ENCODE measurements around the gene MINK1.

The MINK1 gene

DNA sequence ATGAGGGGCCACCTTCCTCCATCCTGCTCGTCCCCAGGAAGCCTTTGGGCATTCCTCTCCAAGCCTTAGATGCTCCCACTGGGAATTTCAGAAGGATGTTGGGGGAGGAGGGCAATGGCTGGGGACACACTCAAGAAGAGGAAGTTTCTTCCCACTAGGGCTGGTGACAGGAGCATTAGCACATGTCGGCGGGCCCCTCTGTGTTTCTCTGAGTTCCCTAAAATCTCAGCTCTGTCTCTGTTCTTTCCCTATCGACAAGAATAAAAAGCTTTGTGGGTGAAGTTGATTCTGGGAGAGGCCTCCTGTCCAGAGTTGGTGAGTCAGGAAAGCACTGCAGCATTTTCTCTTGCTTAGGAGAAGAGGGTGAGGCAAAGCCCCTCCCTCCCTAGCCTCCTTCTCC lies 46.5 kb downstream of the MINK1 start:
- Histone ChIP-seq H3K14ac (ENCODE audit: low read length) (no peak overlapping the region), H3K4me2 (ENCODE audit: low read length) (no peak overlapping the region), H2AK5ac (ENCODE audit: low read length) (no peak overlapping the region), H2BK120ac (ENCODE audit: insufficient read depth, low read length, poor library complexity) (no peak overlapping the region), H3K36me3 (ENCODE audit: control insufficient read depth in 1 of 2, insufficient read depth in 2 of 2, low read length in 2 of 2) (peaks cover 42 to 45% of the 10 kb centered on the region in 2 experiments), H2AFZ (ENCODE audit: insufficient read depth, low read length, poor library complexity) (no peak overlapping the region), H3K4me1 (ENCODE audit: control insufficient read depth in 1 of 2, insufficient read depth in 2 of 2, low read length in 2 of 2) (no peaks in the 10 kb centered on the region), H4K91ac (ENCODE audit: low read depth, low read length) (no peak overlapping the region), H3K9me3 (ENCODE audit: insufficient read depth, low read depth, low read length) (no peaks in the 10 kb centered on the region), H3K4me3 (ENCODE audit: low read depth, low read length) (no peak overlapping the region), H4K8ac (ENCODE audit: low read depth, low read length) (no peak overlapping the region), H3K23ac (ENCODE audit: low read length) (no peak overlapping the region), H3K79me1 (ENCODE audit: low read length) (no peaks in the 10 kb centered on the region), H3K4ac (ENCODE audit: low read depth, low read length) (no peak overlapping the region), H3K79me2 (ENCODE audit: control insufficient read depth, insufficient read depth, low read length, poor library complexity) (no peaks in the 10 kb centered on the region), H3K18ac (ENCODE audit: low read length) (no peak overlapping the region), H3K9ac (ENCODE audit: low read length) (no peak overlapping the region), H2BK12ac (ENCODE audit: low read length) (no peak overlapping the region), H3K27ac (ENCODE audit: low read depth, low read length) (no peak overlapping the region), H2BK5ac (ENCODE audit: low read depth, low read length, poor library complexity) (no peak overlapping the region), H3K27me3 (ENCODE audit: insufficient read depth, low read length) (no peaks in the 10 kb centered on the region), H4K12ac (ENCODE audit: low read depth, low read length) (no peak overlapping the region)
- DNase-seq, result peak in 1 of 2 donors; percentile 25
- WGBS (ENCODE audit: extremely low coverage, insufficient coverage, insufficient read length), result no CpG with 5 or more reads among the region's 4 CpGs

DNA sequence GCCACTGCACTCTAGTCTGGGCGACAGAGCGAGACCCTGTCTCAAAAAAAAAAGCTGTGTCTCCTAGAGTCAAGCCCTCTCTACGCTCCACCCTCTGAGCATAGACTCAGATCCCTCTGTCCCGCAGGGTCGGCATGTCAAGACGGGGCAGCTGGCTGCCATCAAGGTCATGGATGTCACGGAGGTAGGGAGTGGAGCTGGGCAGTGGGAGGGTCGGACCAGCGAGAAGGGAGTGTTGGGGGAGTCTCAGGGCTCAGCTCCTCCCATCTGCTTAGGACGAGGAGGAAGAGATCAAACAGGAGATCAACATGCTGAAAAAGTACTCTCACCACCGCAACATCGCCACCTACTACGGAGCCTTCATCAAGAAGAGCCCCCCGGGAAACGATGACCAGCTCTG lies 47.7 kb downstream of the MINK1 start:
- H3K14ac ChIP-seq (ENCODE audit: low read length), result no peak overlapping the region
- no peak overlapping the region for H4K91ac ChIP-seq (ENCODE audit: low read depth, low read length)
- no peaks in the 10 kb centered on the region for H3K4me1 ChIP-seq (ENCODE audit: control insufficient read depth in 1 of 2, insufficient read depth in 2 of 2, low read length in 2 of 2)
- H2BK120ac ChIP-seq (ENCODE audit: insufficient read depth, low read length, poor library complexity), result no peak overlapping the region
- no peak overlapping the region for H3K18ac ChIP-seq (ENCODE audit: low read length)
- H3K27ac ChIP-seq (ENCODE audit: low read depth, low read length), result no peak overlapping the region
- DNase-seq, result no peak
- no peak overlapping the region for H4K8ac ChIP-seq (ENCODE audit: low read depth, low read length)
- WGBS (ENCODE audit: extremely low coverage, insufficient coverage, insufficient read length), result no CpG with 5 or more reads among the region's 15 CpGs
- no peak overlapping the region for H2AFZ ChIP-seq (ENCODE audit: insufficient read depth, low read length, poor library complexity)
- H3K4me2 ChIP-seq (ENCODE audit: low read length), result no peak overlapping the region
- no peak overlapping the region for H2AK5ac ChIP-seq (ENCODE audit: low read length)
- H2BK5ac ChIP-seq (ENCODE audit: low read depth, low read length, poor library complexity), result no peak overlapping the region
- no peak overlapping the region for H3K23ac ChIP-seq (ENCODE audit: low read length)
- no peaks in the 10 kb centered on the region for H3K9me3 ChIP-seq (ENCODE audit: insufficient read depth, low read depth, low read length)
- no peak overlapping the region for H3K9ac ChIP-seq (ENCODE audit: low read length)
- H4K12ac ChIP-seq (ENCODE audit: low read depth, low read length), result no peak overlapping the region
- no peak overlapping the region for H2BK12ac ChIP-seq (ENCODE audit: low read length)
- no peak overlapping the region for H3K4me3 ChIP-seq (ENCODE audit: low read depth, low read length)
- H3K27me3 ChIP-seq (ENCODE audit: insufficient read depth, low read length), result no peaks in the 10 kb centered on the region
- peaks cover 52 to 58% of the 10 kb centered on the region in 2 experiments for H3K36me3 ChIP-seq (ENCODE audit: control insufficient read depth in 1 of 2, insufficient read depth in 2 of 2, low read length in 2 of 2)
- H3K79me2 ChIP-seq (ENCODE audit: control insufficient read depth, insufficient read depth, low read length, poor library complexity), result no peaks in the 10 kb centered on the region
- H3K4ac ChIP-seq (ENCODE audit: low read depth, low read length), result no peak overlapping the region
- H3K79me1 ChIP-seq (ENCODE audit: low read length), result no peaks in the 10 kb centered on the region

DNA sequence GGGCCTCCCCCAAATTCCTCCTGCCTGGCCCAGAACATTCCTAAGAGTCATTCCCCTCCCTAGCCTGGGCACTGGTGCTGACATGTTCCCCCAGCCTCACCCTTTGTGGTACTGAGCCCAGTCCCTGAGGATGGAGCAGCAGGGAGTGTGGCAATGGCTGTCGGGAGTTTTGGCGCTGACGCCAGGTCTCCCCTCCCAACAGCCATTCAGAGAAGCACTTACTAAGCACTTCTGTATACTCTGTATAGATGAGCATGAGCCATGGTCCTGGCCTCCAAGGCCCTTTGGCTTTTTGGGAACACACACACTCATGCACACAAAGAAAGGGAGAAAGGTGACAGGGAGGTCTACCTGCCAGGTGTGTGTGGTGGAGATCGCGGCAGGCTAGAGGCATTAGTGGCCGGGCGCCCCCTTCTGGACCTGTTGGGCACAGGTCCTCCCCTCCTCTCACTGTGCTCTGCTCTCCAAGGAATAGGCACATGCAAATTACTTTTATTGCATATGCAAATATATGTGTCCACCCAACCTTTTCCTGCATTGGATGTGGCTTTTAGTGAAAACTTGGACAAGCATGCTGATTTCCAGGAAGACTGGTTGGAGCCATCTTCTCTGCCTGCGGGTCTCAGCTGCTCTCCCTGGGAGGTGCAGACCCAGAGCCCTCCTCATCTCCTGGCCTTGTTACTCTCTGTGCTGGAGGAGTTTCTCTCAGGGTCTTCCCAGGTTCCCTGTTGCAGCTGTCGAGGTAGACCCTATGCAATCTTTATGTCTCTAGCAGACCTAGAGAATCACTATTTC lies 48.8 kb downstream of the MINK1 start:
- Histone ChIP-seq H3K18ac (ENCODE audit: low read length) (no peak overlapping the region), H2AFZ (ENCODE audit: insufficient read depth, low read length, poor library complexity) (no peak overlapping the region), H3K27me3 (ENCODE audit: insufficient read depth, low read length) (no peaks in the 10 kb centered on the region), H3K14ac (ENCODE audit: low read length) (no peak overlapping the region), H2BK120ac (ENCODE audit: insufficient read depth, low read length, poor library complexity) (no peak overlapping the region), H3K4me1 (ENCODE audit: control insufficient read depth in 1 of 2, insufficient read depth in 2 of 2, low read length in 2 of 2) (no peaks in the 10 kb centered on the region), H3K9ac (ENCODE audit: low read length) (peak overlapping the region; percentile 24), H3K9me3 (ENCODE audit: insufficient read depth, low read depth, low read length) (peaks cover under 1% of the 10 kb centered on the region), H2BK12ac (ENCODE audit: low read length) (no peak overlapping the region), H3K4ac (ENCODE audit: low read depth, low read length) (no peak overlapping the region), H3K79me2 (ENCODE audit: control insufficient read depth, insufficient read depth, low read length, poor library complexity) (no peaks in the 10 kb centered on the region), H4K12ac (ENCODE audit: low read depth, low read length) (no peak overlapping the region), H4K91ac (ENCODE audit: low read depth, low read length) (no peak overlapping the region), H3K79me1 (ENCODE audit: low read length) (no peaks in the 10 kb centered on the region), H3K27ac (ENCODE audit: low read depth, low read length) (peak overlapping the region; percentile 18), H2BK5ac (ENCODE audit: low read depth, low read length, poor library complexity) (no peak overlapping the region), H3K4me2 (ENCODE audit: low read length) (no peak overlapping the region), H2AK5ac (ENCODE audit: low read length) (no peak overlapping the region), H4K8ac (ENCODE audit: low read depth, low read length) (no peak overlapping the region), H3K4me3 (ENCODE audit: low read depth, low read length) (peak overlapping the region; percentile 30), H3K36me3 (ENCODE audit: control insufficient read depth in 1 of 2, insufficient read depth in 2 of 2, low read length in 2 of 2) (peaks cover 58 to 69% of the 10 kb centered on the region in 2 experiments), H3K23ac (ENCODE audit: low read length) (no peak overlapping the region)
- DNase-seq, result peak; percentile 67 to 82
- WGBS (ENCODE audit: extremely low coverage, insufficient coverage, insufficient read length), result no CpG with 5 or more reads among the region's 9 CpGs

DNA sequence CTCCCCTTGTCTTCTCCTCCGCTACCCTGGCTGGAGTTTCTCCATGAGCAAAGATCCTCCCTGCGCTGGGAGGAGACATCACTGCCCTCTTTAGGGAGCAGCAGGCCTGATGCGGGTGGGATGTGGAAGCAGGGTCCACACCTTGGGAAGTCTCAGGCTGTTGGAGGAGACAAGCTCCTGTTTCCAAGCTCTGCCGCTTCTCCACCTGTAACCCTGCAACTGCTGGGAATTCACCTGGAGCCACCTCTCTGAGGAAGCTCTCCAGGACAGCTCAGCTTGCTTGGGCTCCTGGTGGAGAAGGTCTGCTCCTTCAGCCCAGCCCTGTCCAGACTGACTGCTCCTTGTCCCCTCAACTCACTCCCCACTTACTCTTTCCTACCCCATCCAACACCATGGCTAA lies 51.3 kb downstream of the MINK1 start:
- H3K4me3 ChIP-seq (ENCODE audit: low read depth, low read length), result no peak overlapping the region
- no peak overlapping the region for H4K91ac ChIP-seq (ENCODE audit: low read depth, low read length)
- no peak overlapping the region for H3K23ac ChIP-seq (ENCODE audit: low read length)
- no peak overlapping the region for H2AK5ac ChIP-seq (ENCODE audit: low read length)
- no peaks in the 10 kb centered on the region for H3K79me1 ChIP-seq (ENCODE audit: low read length)
- no peak overlapping the region for H4K12ac ChIP-seq (ENCODE audit: low read depth, low read length)
- no peaks in the 10 kb centered on the region for H3K27me3 ChIP-seq (ENCODE audit: insufficient read depth, low read length)
- H3K9me3 ChIP-seq (ENCODE audit: insufficient read depth, low read depth, low read length), result peaks cover 1% of the 10 kb centered on the region
- no peak overlapping the region for H3K4ac ChIP-seq (ENCODE audit: low read depth, low read length)
- H3K36me3 ChIP-seq (ENCODE audit: control insufficient read depth in 1 of 2, insufficient read depth in 2 of 2, low read length in 2 of 2), result peaks cover 60 to 69% of the 10 kb centered on the region in 2 experiments
- H2BK12ac ChIP-seq (ENCODE audit: low read length), result no peak overlapping the region
- no peak overlapping the region for H2BK5ac ChIP-seq (ENCODE audit: low read depth, low read length, poor library complexity)
- H2AFZ ChIP-seq (ENCODE audit: insufficient read depth, low read length, poor library complexity), result no peak overlapping the region
- H3K18ac ChIP-seq (ENCODE audit: low read length), result no peak overlapping the region
- H3K4me1 ChIP-seq (ENCODE audit: control insufficient read depth in 1 of 2, insufficient read depth in 2 of 2, low read length in 2 of 2), result no peaks in the 10 kb centered on the region
- no peak overlapping the region for H3K9ac ChIP-seq (ENCODE audit: low read length)
- no peak overlapping the region for H2BK120ac ChIP-seq (ENCODE audit: insufficient read depth, low read length, poor library complexity)
- H3K27ac ChIP-seq (ENCODE audit: low read depth, low read length), result no peak overlapping the region
- no peaks in the 10 kb centered on the region for H3K79me2 ChIP-seq (ENCODE audit: control insufficient read depth, insufficient read depth, low read length, poor library complexity)
- H4K8ac ChIP-seq (ENCODE audit: low read depth, low read length), result no peak overlapping the region
- H3K14ac ChIP-seq (ENCODE audit: low read length), result no peak overlapping the region
- H3K4me2 ChIP-seq (ENCODE audit: low read length), result no peak overlapping the region
- DNase-seq, result no peak
- no CpG with 5 or more reads among the region's 4 CpGs for WGBS (ENCODE audit: extremely low coverage, insufficient coverage, insufficient read length)

Data from trophoblast cell (in vitro differentiated cells and primary cell).